ENCODE measurements around the gene TRABD. TPM values are rescaled to one million over a fixed set of nuclear protein-coding genes. Genes with fewer than 3 reads are reported as not detected.

The TRABD gene
- total RNA-seq, 2 donors from 2014 or later, result 43.6 to 116 TPM

- DNase-seq, result no peak
- Histone ChIP-seq H3K4me1 (no peaks in the 10 kb centered on the region), H3K27me3 (no peaks in the 10 kb centered on the region), H3K9ac (ENCODE audit: low read depth in 2 of 2, low read length in 2 of 2) (no peak overlapping the region), H3K27ac (no peak overlapping the region), H3K4me3 (no peak overlapping the region), H3K36me3 (no peaks in the 10 kb centered on the region), H3K9me3 (no peaks in the 10 kb centered on the region)
- intact Hi-C loops (cut with DNase I), result loop anchor here (10.0 kb wide), 1 partner anchor 216 kb away; no protein-coding TSS in a partner anchor
- no peak for TF ChIP-seq CTCF (IDR thresholded peaks at IDR 0.05)
Observed at GRCh38 chr22:50140615-50141014, 45.1 kb upstream of the TRABD start.

- Histone ChIP-seq H3K4me3 (no peak overlapping the region), H3K9ac (ENCODE audit: low read depth in 2 of 2, low read length in 2 of 2) (no peak overlapping the region), H3K4me1 (no peaks in the 10 kb centered on the region), H3K27me3 (no peaks in the 10 kb centered on the region), H3K36me3 (no peaks in the 10 kb centered on the region), H3K9me3 (no peaks in the 10 kb centered on the region), H3K27ac (no peak overlapping the region)
- DNase-seq, result no peak
- no peak for TF ChIP-seq CTCF (IDR thresholded peaks at IDR 0.05)
- intact Hi-C loops (cut with DNase I), result loop anchor here (10.0 kb wide), 1 partner anchor 217 kb away; no protein-coding TSS in a partner anchor
Observed at GRCh38 chr22:50141462-50141861, 44.3 kb upstream of the TRABD start.

GRCh38 chr22:50141891-50142363 lies 43.8 kb upstream of the TRABD start:
- no peaks in the 10 kb centered on the region for H3K4me1 ChIP-seq
- intact Hi-C loops (cut with DNase I), result loop anchor here (10.0 kb wide), 1 partner anchor 217 kb away; no protein-coding TSS in a partner anchor
- no peak overlapping the region for H3K27ac ChIP-seq
- no peaks in the 10 kb centered on the region for H3K36me3 ChIP-seq
- DNase-seq, result no peak
- no peak overlapping the region for H3K4me3 ChIP-seq
- H3K9me3 ChIP-seq, result no peaks in the 10 kb centered on the region
- H3K9ac ChIP-seq (ENCODE audit: low read depth in 2 of 2, low read length in 2 of 2), result no peak overlapping the region
- no peaks in the 10 kb centered on the region for H3K27me3 ChIP-seq
- no peak for TF ChIP-seq CTCF (IDR thresholded peaks at IDR 0.05)

GRCh38 chr22:50143096-50143495 lies 42.6 kb upstream of the TRABD start:
- DNase-seq, result no peak
- Histone ChIP-seq H3K4me1 (no peaks in the 10 kb centered on the region), H3K27ac (no peak overlapping the region), H3K9ac (ENCODE audit: low read depth in 2 of 2, low read length in 2 of 2) (no peak overlapping the region), H3K27me3 (no peaks in the 10 kb centered on the region), H3K9me3 (no peaks in the 10 kb centered on the region), H3K36me3 (no peaks in the 10 kb centered on the region), H3K4me3 (no peak overlapping the region)
- intact Hi-C loops (cut with DNase I), result loop anchor here (10.0 kb wide), 1 partner anchor 218 kb away; no protein-coding TSS in a partner anchor
- no peak for TF ChIP-seq CTCF (IDR thresholded peaks at IDR 0.05)

- no peak overlapping the region for H3K4me3 ChIP-seq
- H3K9ac ChIP-seq (ENCODE audit: low read depth in 2 of 2, low read length in 2 of 2), result no peak overlapping the region
- H3K4me1 ChIP-seq, result no peaks in the 10 kb centered on the region
- intact Hi-C loops (cut with DNase I), result loop anchor here (10.0 kb wide), 1 partner anchor 219 kb away; no protein-coding TSS in a partner anchor
- H3K36me3 ChIP-seq, result no peaks in the 10 kb centered on the region
- H3K27me3 ChIP-seq, result no peaks in the 10 kb centered on the region
- no peaks in the 10 kb centered on the region for H3K9me3 ChIP-seq
- no peak for TF ChIP-seq CTCF (IDR thresholded peaks at IDR 0.05)
- no peak for DNase-seq
- no peak overlapping the region for H3K27ac ChIP-seq
Observed at GRCh38 chr22:50144005-50144614, 41.6 kb upstream of the TRABD start.
